Endothelial cell (in vitro differentiated cells): ENCODE measurements around the gene PPP1R27. TPM values are rescaled to one million over a fixed set of nuclear protein-coding genes. Genes with fewer than 3 reads are reported as not detected.

Experiments
- DNase-seq: peaks from one replicate; pipeline ENCODE4 v3.0.0; 2021; ENCODE audit warnings: low spot score
- H3K27ac Mint-ChIP-seq: one replicate; pipeline ENCODE4 v1.8.0; 2021; ENCODE audit warnings: mixed read lengths, inconsistent platforms; ENCODE audit not compliant: unreplicated experiment
- H3K27me3 Mint-ChIP-seq: one replicate; pipeline ENCODE4 v1.8.0; 2021; ENCODE audit warnings: mild to moderate bottlenecking, moderate library complexity, mixed read lengths, inconsistent platforms; ENCODE audit not compliant: unreplicated experiment
- H3K36me3 Mint-ChIP-seq: one replicate; pipeline ENCODE4 v1.8.0; 2021; ENCODE audit warnings: mild to moderate bottlenecking, low read depth, mixed read lengths, inconsistent platforms; ENCODE audit not compliant: unreplicated experiment
- H3K4me1 Mint-ChIP-seq: one replicate; pipeline ENCODE4 v1.8.0; 2021; ENCODE audit warnings: mild to moderate bottlenecking, mixed read lengths, inconsistent platforms; ENCODE audit not compliant: unreplicated experiment
- H3K4me3 Mint-ChIP-seq: one replicate; pipeline ENCODE4 v1.8.0; 2021; ENCODE audit warnings: mild to moderate bottlenecking, mixed read lengths, inconsistent platforms; ENCODE audit not compliant: unreplicated experiment
- H3K9me3 Mint-ChIP-seq: one replicate; pipeline ENCODE4 v1.8.0; 2021; ENCODE audit warnings: mixed read lengths, inconsistent platforms; ENCODE audit not compliant: unreplicated experiment
- total RNA-seq: library from RNA; stranded (reverse); fragmentation: NEBNext Ultra II Directional; extraction: Animal tissue kit (Norgen Biotek cat#: 25700); gene quantifications from one replicate; pipeline ENCODE4 v1.2.1, GENCODE V29; 2021; ENCODE audit not compliant: unreplicated experiment
- TF ChIP-seq, protein P1 (sequence below): fragments of 200-600 bp; sonication (generic); IDR thresholded peaks from one replicate; pipeline ENCODE4 v1.5.0; 2021; ENCODE audit warnings: antibody characterized with exemption; ENCODE audit not compliant: unreplicated experiment

Gene PPP1R27
- total RNA-seq, 1 donor from 2014 or later, result not detected

DNA sequence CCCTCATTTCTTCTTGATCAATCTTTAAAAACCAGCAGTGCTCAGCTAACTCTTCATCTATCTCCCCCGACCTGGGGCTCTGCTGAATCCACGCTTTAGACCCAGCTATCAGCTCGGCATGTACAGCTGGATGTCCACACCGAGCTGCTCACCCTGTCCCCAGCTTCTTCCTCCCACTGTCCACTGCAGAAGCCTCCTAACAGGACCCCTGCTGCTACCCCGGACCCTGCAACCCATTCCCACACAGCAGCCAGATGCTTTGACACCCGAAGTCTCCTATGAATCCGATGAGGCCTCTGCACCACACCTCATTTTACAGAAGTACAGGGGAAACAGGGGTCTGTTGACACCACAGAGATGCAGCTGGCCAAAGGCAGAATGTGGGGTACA is 17.1 kb downstream of the PPP1R27 start:
- TF ChIP-seq, protein P1, sequence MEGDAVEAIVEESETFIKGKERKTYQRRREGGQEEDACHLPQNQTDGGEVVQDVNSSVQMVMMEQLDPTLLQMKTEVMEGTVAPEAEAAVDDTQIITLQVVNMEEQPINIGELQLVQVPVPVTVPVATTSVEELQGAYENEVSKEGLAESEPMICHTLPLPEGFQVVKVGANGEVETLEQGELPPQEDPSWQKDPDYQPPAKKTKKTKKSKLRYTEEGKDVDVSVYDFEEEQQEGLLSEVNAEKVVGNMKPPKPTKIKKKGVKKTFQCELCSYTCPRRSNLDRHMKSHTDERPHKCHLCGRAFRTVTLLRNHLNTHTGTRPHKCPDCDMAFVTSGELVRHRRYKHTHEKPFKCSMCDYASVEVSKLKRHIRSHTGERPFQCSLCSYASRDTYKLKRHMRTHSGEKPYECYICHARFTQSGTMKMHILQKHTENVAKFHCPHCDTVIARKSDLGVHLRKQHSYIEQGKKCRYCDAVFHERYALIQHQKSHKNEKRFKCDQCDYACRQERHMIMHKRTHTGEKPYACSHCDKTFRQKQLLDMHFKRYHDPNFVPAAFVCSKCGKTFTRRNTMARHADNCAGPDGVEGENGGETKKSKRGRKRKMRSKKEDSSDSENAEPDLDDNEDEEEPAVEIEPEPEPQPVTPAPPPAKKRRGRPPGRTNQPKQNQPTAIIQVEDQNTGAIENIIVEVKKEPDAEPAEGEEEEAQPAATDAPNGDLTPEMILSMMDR, result no peak
- H3K36me3 Mint-ChIP-seq, result no peaks in the 10 kb centered on the region
- no peaks in the 10 kb centered on the region for H3K27me3 Mint-ChIP-seq
- H3K27ac Mint-ChIP-seq, result no peak overlapping the region
- H3K9me3 Mint-ChIP-seq, result no peaks in the 10 kb centered on the region
- no peaks in the 10 kb centered on the region for H3K4me1 Mint-ChIP-seq
- no peak overlapping the region for H3K4me3 Mint-ChIP-seq
- DNase-seq, result no peak

DNA sequence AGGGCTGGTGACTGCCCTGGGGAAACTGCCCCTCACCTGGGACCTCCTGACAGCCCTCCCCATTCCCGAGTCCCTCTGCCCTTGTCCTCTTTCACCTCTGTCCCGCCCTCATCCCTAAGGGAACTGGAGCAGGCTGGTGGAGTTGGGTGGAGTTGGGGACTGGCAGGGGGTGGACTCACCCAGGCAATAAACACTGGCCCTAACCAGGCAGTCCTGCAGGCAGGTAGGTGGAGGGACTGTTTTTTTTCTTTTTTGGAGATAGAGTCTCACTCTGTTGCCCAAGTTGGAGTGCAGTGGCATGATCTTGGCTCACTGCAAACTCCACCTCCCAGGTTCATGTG is 19.2 kb downstream of the PPP1R27 start:
- Mint-ChIP-seq H3K27ac (no peak overlapping the region), H3K4me3 (no peak overlapping the region), H3K9me3 (no peaks in the 10 kb centered on the region), H3K27me3 (no peaks in the 10 kb centered on the region), H3K36me3 (no peaks in the 10 kb centered on the region), H3K4me1 (no peaks in the 10 kb centered on the region)
- no peak for DNase-seq
- TF ChIP-seq, protein P1, result no peak

DNA sequence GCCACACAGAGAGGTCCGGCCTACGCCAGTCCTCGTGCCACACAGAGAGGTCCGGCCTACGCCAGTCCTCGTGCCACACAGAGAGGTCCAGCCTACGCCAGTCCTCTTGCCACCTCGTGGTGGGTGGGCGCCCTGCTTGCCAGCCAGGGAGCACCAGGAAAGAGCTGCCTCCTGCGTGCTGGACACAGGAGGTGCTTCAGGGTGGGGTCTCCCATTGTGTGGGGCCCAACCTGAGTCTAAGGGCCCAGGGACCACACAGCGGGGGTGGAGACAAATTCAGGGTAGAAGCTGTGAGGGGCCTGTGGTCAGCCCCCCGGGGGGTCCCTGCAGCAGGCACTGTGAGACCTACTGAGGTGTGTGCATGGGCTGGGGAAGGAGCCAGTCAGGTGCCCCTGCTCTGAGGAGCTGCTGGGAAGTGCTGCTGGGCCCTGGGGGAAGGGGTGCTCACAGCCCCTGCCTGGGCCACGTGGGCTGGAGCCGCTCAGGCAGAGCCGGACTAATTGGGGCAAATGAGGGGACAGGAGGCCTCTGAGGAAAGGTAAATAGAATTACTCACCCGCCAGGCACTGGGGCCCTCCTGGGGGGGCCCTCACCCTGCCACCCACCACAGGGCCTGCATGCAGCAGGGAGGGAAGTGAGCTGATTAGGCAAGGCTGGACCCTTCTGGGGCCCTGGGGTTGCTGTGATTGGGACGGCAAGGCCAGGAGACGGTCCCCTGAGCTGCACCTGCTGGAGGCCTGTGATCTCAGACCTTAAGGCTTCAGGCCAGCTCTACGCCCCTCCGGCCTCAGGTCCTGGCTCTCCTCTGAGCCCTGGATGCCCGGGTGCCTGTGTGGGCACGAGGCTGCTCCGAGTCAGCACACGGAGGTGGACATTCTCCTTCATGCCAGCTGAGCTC is 19.9 kb downstream of the PPP1R27 start:
- H3K27me3 Mint-ChIP-seq, result peaks cover 1% of the 10 kb centered on the region
- TF ChIP-seq, protein P1, result no peak
- no peak overlapping the region for H3K4me3 Mint-ChIP-seq
- no peaks in the 10 kb centered on the region for H3K9me3 Mint-ChIP-seq
- H3K27ac Mint-ChIP-seq, result no peak overlapping the region
- no peak for DNase-seq
- H3K4me1 Mint-ChIP-seq, result no peaks in the 10 kb centered on the region
- H3K36me3 Mint-ChIP-seq, result no peaks in the 10 kb centered on the region

DNA sequence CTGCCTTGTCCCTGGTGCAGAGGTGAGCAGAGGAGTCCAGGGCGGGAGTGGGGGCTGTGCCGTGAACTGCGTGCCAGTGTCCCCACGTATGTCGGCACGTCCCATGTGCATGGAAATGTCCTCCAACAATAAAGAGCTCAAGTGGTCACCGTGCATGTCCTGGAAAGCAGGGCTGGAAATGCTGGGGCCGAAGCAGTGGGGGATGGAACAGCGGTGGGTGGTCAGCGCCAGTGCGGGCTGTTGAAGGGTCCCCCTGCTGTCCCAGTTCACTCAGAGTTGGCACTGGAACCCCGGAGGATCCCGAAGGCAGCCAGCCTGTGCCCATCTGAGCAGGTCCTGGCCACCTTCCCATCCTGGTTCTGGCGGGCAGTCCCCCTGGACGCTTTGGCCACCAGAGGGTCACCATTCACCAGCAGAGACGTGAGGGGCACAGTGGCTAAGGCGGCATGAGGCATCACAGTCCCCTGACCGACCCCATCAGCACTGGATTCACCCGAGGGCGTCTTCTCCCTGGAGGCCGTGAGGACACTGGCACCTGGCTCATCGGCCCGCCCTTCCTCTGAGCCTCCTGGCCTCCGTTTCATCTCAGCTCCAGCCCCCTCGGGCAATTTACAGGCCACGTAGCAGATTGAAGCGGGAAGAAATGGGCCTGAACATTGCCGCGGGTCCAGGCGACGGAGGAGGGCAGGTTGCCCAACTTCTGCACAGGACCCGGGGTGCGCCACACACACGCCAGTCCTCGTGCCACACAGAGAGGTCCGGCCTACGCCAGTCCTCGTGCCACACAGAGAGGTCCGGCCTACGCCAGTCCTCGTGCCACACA is 20.8 kb downstream of the PPP1R27 start:
- H3K27me3 Mint-ChIP-seq, result peaks cover 6% of the 10 kb centered on the region
- peaks cover 6% of the 10 kb centered on the region for H3K36me3 Mint-ChIP-seq
- no peak for DNase-seq
- H3K4me3 Mint-ChIP-seq, result no peak overlapping the region
- no peak overlapping the region for H3K27ac Mint-ChIP-seq
- TF ChIP-seq, protein P1, result no peak
- H3K9me3 Mint-ChIP-seq, result no peaks in the 10 kb centered on the region
- no peaks in the 10 kb centered on the region for H3K4me1 Mint-ChIP-seq

DNA sequence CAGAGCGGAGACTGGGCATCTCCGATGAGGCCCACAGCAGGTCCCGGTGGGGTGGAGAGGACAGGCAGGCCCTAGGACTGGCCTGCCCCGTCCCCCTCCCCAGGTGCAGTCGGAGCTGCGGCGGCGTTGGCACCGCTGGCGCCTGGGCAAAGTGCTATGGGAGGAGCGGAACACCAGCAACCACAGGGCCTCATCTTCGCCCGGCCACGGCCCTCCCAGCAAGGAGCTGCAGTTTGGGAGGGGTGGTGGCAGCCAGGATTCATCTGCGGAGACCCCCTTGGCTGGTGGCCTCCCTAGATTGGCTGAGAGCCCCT is 21.5 kb downstream of the PPP1R27 start:
- TF ChIP-seq, protein P1, result no peak
- no peaks in the 10 kb centered on the region for H3K4me1 Mint-ChIP-seq
- H3K4me3 Mint-ChIP-seq, result no peak overlapping the region
- H3K27ac Mint-ChIP-seq, result no peak overlapping the region
- H3K36me3 Mint-ChIP-seq, result peaks cover 8% of the 10 kb centered on the region
- peaks cover 7% of the 10 kb centered on the region for H3K27me3 Mint-ChIP-seq
- no peak for DNase-seq
- H3K9me3 Mint-ChIP-seq, result no peaks in the 10 kb centered on the region
